GM04504 (cell line): Measurements from ENCODE around the gene CSTF3.
A peak's percentile ranks its signal among the peaks of the same experiment; 100 is the strongest.
"Not testable (repeated sequence)": the region's sequence is repeated elsewhere in the genome, so short reads cannot be mapped to it uniquely, and the experiment has no call there.

Source experiments
- DNase-seq: peaks from one replicate; pipeline ENCODE4 v3.0.0-alpha.2; 2012; ENCODE audit warnings: low read depth

CSTF3 gene

DNA sequence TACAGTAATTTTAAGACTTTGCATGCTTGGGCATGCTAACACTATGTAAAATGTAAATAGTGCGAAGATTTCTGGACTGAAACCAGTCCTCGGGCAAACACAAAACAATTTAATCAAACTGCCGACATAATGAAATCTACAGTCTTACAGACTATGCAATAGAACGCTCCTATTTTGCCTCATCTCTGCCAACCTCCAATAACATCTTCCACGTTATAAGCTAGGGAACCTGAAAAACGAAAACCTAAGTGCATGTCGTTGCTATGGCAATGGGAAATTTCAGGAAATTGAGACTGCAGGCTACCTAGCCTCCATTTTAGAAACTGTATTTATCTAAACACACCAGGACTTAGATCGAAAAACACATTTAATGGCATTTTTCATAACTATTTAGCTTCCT is 1.1 kb downstream of the CSTF3 start:
- DNase-seq, result peak; percentile 22

DNA sequence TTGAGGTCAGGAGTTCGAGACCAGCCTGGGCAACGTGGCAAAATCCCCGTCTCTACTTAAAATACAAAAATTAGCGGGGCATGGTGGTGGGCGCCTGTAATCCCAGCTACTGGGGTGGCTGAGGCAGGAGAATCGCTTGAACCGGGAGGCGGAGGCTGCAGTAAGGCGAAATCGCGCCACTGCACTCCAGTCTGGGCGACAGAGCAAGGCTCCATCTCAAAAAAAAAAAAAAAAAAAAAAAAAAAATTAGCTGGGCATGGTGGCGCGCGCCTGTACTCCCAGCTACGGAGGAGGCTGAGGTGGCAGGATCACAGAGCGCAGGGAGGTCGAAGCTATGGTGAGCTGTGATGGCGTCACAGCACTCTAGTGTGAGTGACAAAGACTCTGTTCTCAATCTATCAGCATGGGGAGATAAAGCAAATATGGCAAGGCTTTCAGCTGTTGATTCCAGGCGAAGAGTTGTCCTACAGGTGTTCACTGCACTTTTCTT is 1.9 kb downstream of the CSTF3 start:
- DNase-seq, result not testable (repeated sequence)

DNA sequence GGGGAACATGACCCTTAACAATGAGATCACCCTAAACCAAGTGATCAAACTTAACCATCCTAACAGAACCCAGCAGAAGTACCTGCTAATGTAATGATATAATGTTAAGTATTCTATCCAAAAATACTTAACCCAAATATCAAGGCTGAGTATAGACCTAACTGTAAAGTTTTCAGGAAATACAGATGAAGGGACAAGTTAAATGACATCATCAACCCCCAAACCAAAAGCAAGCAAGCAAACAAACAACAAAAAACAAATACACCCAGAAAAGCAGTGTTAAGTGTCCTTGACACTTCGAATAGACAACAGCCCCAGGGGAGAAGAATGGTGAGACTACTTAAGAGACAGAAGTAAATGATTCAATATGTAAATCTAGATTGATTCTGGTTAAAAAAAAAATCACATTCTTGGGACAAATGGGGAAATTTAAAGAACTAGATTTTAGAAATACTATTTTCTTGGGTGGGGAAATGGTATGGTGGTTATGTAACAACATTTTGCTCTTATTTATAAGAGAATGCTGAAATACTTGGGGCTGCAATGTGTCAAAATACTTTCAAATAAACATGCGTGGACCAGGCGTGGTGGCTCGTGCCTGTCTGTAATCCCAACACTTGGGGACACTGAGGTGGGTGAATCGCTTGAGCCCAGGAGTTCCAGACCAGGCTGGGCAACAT is 2.5 kb downstream of the CSTF3 start:
- DNase-seq, result no peak

DNA sequence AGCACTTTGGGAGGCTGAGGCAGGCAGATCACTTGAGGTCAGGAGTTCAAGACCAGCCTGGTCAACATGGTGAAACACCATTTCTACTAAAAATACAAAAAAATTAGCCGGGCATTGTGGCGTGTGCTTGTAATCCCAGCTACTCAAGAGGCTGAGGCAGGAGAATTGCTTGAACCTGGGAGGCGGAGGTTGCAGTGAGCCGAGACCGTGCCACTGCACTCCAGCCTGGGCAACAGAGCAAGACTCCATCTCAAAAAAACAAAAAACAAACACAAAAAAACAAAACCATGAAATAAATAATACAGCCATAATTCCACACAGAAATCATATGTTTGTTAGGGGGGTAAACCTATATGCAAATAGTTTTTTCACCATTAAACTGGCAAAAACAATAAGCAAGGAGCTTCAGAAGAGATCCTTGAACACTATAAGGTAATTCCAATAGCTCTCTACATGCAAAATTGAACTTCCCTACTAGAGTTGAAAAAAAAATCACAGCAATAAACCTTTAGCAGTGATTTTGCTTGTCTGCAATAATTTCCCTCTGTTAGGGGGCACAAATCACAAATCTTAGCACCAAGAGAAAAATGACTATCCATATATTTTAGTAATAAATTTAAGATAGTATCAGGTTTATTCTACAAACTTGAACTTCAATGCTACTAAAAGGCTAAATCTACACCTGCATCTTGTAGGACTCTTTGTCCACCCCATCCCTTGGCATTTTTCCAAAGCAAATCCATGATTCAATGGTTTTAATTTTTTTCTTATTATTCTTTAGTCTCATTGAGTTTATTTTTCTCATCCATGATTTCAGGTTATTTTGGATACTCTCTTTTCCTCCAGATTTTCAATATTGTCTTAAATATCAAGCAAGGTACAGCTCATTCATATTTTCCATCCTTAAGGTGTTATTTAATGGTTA is 3.9 kb downstream of the CSTF3 start:
- no peak for DNase-seq

DNA sequence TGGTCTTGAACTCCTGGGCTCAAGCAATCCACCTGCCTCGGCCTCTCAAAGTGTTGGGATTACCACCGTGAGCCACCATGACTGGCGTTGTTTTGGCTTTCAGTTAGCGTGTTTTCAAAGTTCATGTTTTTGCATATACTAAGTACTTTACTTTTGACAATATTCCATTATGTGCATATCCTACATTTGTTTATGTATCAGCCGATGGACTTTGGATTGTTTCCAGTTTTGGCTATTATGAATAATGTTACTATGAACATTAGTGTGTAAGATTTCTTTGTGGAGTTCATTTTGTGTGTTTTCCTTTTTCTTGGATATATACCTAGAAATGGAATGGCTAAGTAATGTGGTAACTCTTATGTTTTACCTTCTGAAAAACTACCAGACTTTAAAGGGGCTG is 9.9 kb downstream of the CSTF3 start:
- DNase-seq, result no peak

DNA sequence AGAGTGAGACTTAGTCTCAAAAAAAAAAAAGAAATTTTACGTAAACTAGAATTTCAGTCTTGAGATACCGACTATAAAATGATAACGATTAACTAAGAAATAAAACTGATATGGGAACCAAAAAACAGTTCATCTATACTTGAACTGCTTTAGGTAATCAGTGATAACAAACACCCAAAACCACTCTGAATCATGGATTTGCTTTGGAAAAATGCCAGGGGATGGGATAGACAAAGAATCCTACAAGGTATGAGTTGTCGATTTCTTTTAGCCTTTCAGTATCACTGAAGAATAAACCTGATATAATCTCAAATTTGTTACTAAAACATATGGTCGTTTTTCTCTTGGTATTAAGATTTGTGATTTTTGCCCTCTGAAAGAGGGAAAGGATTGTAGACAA is 13.7 kb downstream of the CSTF3 start:
- DNase-seq, result no peak

DNA sequence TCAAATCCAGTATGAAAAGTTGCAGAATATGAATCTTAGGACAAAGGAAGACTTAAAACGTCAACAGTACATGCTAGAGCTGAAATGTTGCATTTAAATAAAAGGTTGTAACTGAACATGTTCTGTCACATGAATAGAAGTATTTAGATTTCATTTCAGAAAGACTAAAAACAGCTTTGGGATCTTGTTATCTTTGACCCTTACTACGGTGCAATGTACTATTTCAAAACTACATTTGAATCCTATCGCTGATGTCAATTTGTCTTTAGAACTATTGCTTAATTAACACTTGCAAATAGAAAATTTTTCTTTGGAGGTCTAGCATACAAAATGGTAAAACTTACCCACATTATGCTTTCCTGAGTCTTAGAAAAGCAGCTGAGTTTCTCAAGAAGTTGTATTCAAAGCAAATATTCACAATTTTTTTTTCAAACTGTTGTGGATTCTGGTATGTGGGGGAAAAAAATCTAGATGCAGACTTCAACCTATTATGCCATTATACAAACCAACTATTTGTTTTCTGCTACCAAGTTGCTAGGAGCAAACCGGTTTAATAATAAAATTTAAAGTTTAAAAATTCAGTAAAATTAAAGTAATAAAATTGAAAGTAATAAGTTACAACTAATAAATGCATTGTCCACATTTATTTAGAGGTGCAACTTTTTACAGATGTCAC is 25.4 kb downstream of the CSTF3 start:
- DNase-seq, result no peak

DNA sequence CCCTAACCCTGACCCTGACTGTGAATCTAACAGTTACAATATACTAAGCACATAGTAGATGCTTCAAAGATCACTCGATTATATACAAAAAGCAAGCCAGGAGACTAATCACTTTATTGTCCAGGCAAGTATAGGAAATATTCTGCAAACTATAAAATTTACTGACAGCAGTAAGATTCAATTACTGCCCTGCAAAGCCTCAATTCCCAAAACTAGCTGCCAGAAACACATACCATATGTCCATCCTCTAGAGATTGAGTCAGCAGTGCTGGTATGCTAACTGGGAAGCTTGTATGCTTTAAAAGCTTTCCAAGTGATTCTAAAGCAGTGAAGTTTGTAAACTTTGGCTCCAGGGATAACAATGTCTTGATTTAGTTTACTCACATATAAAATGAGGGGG is 26.1 kb downstream of the CSTF3 start:
- DNase-seq, result peak; percentile 64

DNA sequence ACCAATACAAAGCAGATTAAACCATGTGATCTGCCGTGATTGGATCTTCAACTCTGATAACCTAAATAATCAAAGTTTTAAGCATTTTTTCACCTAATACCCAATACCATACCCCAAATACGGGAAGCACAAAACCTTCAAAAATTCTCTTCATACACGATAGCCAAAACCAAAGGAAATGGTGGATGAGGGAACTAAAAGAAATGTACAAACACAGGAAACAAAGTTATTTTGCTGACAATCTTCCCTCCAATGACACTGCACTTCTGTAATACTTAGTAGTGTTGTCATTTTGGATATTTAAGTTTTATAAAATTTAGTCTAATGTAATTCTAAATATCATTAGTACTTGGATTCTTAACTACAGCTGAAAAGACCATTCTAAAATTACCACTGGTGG is 27.0 kb downstream of the CSTF3 start:
- DNase-seq, result no peak

DNA sequence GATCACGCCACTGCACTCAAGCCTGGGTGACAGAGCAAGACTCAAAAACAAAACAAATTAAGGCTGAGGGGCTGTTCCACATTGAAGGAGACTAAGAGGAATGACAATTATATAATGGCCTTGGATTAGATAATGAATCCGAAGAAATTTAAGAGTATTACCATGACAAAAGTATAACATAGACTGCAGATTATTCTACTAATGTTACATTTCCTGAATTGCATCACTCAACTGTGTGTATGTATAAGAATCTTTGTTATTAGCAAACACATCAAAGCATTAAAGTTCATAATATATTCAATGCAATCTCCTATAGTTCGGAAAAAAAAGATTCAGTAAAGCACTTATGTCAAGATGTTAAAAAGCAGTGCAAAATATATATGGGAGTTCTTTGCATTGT is 27.5 kb downstream of the CSTF3 start:
- no peak for DNase-seq

DNA sequence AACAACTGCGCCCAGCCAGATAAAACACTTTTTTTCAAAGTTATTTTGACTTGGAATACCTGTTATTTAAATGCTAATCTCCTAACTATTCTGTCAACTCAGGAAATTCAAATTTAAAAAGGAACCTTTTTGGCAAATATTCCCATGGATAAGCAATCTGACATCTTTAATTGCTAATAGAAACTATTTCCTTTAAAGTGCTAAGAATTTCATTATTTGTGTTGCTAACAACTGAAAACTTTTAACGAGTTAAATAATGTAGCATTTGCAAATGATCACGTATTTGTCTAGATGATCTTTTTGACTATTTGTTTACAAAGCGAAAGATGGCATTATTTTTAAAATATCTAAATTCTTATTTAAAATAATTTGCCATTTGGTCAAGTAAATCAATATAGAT is 28.8 kb downstream of the CSTF3 start:
- DNase-seq, result no peak

DNA sequence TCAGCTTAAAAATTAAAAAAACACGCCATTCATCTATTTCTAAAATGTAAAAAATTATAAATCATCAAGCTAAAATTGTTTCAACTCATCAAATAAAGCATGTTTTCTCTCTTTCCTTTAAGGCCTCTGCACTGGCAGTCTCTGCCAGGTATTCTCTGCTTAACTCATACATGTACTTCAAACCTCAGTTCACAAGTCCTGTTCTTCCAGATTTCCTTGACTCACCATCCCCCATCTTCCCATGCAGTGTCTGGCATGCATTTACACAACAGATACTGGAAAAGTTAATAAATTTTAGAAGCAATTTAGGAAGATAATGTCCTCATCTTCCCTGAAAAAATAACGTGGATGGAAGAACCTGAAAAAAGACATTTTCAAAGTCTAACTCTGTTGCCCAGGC is 32.5 kb downstream of the CSTF3 start:
- no peak for DNase-seq

DNA sequence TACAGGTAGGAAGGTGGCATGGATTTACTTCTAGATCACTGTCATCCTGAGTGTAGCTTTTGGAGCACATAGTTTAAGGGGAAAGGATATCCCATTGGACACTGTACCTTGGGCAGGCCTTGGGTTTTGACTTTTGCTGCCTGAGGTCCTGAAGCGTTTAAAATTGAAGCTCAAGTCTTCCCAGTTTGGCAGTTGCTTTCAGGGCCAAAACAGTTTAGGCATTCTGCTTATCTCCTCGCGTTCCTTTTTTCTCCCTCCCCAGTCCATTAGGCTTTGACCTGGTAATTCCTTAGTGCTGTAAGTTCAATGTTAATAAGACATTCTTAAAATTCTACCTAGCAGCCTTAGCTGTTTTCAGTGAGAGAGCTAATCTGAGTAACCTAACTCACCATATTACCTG is 35.7 kb downstream of the CSTF3 start:
- DNase-seq, result no peak

DNA sequence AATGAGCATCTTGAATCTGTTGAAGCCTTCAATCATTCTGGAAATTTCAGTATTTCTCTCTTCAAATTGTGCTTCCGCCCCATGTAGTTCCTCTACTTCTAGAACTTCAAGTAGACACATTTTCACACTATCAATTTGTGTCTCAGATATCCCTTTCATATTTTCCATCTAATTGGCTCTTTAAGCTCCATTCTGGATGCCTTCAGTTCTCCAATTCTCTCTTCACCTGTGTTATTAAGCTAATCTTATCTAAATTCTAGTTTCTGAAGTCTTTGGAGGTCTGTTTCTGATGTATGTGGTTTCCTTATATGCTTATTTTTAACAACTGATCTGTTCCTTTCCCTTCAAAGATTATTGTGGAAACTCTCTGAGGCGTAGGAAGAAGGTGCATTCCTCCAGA is 36.3 kb downstream of the CSTF3 start:
- no peak for DNase-seq

DNA sequence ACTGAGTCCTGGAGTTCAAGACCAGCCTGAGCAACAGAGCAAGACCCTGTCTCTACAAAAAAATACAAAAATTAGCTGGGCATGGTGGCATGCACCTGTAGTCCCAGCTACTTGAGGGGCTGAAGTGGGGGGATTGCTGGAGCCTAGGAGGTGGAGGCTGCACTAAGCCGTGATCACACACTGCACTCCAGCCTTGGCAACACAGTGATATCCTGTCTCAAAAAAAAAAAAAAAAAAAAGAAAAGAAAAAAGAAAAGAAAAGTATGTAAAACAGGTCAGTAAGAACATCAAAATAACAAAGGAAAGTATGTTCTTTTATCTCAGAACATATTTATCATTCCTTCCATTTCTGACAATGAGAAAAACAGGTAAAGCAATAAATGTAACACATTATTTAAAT is 38.6 kb downstream of the CSTF3 start:
- DNase-seq, result not testable (repeated sequence)

DNA sequence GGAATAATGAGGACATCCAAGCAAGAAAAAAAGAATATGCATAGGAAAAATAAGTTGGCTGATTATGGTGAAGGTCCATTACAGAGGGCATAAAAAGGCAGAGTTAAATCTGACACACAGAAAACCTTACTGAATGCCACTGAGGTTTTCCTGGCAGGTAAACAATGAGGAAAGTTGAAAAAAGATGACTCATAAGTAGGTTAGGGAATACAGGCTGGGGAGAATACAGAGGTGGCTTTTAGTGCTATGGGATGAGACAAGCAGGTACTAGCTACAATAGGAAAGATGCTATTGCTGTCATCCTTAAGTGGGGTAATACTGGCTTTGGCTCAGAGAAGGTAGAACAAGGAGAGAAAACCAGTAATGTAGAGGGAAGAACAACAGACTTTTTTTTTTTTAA is 44.7 kb downstream of the CSTF3 start:
- no peak for DNase-seq

DNA sequence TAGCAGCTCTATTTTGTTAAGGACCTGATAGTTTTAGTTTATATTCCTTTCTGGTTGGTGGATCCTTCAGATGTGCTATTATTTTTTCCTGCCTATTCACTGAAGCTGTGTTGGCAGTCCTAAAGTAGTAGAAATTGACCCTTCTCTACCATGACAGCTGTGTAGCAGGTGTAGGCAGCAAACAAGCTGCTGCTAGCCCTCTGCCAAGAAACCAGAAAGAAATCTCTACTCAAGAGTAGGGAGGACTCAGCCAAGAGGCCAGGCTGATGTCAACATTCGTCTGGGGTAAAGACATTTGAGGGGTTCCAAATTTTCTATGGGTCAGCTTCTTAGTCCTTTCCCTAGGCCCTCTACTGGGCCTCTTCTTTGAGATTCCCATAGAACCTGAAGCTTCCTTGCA is 51.2 kb downstream of the CSTF3 start:
- DNase-seq, result no peak

DNA sequence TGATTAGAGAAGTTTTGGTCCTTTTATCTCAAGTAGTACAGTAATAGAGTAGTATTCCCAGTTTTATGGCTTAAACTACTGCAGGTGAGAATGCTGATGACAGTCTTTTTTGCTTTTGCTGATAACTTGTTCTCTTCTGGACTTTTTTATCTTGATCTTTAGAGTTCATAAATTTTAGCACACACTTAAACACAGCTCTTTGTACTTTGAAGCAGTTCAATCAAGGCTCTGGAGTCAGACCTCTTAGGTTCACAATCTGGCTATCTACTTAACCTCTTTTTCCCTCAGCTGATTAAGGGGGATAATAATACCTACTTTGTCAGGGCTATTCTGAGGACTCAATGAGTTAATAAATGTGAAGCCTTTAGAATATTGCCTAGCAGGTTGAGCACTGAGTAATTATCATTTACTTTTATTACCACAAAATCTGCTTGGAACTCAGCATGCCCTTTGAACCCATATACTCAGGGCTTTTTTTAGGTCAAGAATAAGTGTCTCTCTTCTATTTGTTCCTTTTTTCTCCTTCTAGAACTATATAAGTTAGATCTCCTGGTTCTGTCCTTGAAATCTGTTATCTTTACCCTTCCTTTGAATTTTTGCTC is 51.9 kb downstream of the CSTF3 start:
- no peak for DNase-seq

DNA sequence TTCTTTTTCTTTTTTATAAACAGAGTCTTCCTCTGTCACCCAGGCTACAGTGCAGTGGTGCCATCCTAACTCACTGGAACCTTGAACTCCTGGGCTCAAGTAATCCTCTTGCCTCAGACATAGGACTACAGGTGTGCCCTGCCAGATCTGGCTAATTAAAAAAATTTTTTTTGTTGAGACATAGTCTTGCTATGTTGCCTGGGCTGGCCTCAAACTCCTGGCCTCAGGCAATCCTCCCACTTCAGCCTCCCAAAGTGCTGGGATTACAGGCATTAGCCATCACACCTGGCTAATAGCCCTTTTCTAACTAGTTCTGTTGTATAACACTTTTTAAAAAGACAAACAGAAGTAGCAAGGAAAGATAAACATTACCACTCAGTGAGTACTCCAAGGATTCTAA is 57.4 kb downstream of the CSTF3 start:
- DNase-seq, result no peak

DNA sequence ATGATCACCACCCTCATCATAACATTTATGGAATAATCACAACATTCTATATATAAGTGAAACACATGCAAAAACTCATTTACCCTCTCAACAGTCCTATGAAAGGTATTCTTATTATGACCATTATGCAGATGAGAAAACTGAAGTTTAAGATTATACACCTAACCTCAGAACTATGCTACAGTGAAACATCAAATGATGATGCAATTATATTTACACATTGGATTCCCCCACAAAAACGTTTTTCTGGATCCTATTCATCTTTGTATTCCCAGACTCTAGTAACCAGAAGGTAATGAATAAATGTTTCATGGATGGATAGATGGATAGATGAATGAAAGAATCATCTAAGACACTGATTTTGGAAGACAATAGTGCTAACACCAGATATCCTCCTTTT is 67.1 kb downstream of the CSTF3 start:
- no peak for DNase-seq

DNA sequence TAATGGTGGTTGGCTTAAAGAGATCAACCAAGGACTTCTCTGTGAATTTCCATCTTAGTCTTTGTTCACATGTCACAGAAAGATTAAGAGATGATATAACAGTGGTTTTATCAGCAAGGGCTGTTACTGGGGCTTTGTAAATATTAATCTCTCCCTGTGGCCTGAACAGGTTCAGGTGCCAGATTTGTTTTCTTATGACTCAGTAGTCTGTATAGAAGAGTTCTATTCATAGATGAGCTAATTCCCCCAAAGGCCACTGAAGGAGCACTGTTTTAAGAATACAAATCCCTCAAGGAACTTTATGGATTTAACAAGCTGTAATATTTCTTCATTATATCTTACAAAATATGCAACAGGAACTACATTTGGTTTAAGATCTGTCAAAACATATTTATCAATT is 71.5 kb downstream of the CSTF3 start:
- peak; percentile 3 for DNase-seq

DNA sequence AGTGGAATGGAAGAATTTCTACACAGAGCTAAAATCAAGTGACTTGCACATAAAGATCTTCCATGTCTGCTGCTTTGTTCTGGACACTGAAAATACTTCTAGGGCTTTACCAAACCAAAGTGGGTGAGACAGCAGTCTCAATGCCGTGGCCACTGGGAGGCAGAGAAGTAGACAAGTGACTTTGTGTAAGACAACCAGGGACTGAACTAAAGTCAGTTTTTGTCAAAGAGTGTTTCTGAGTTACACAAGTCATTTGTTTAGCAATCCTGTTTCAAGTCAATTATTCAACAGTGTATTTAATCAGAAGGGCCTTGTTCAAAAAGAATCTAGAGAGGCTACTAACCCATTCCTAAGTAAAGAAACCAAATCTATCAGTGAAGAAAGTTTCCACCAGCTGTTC is 75.3 kb downstream of the CSTF3 start:
- no peak for DNase-seq

DNA sequence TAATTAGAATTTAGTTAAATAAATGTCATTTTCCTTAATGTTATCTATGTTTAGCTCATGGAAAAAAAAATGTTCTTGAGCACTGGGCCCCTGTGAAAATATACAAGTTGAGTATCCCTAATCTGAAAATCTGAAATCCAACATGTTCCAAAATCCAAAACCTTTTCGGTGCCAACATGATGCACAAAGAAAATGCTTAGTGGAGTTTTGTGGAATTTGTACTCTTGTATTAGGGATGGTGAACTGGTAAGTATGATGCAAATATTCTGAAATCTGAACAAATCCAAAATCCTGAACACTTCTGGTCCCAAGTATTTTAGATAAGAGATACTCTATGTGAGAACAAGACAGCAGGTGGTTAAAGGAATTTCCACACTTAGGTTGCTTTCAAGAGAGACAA is 77.4 kb downstream of the CSTF3 start:
- no peak for DNase-seq
